EH (cell line): ENCODE measurements around the gene CBR1.

Source experiments
- DNase-seq: peaks from one replicate; pipeline ENCODE4 v3.0.0-alpha.2; 2015; ENCODE audit warnings: low read depth

Gene CBR1

DNA sequence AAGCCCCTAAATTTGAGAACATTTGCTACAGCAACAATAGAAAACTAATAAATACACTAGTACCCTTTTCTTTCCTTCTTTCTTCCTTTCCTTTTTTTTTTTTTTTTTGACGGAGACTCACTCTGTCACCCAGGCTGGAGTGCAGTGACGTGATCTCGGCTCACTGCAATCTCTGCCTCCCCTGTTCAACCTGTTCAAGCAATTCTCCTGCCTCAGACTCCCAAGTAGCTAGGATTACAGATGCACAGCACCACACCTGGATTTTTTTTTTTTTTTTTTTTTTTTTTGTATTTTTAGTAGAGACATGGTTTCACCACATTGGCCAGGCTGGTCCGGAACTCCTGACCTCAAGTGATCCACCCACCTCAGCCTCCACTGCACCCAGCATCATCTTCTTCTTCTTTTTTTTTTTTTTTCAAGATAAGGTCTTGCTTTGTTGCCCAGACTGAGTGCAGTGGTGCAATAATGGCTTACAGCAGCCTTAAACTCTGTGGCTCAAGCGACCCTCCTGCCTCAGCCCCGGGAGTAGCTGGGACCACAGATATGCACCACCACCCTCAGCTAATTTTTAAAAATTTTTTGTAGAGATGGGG, 45.4 kb downstream of the CBR1 start:
- DNase-seq = no peak

DNA sequence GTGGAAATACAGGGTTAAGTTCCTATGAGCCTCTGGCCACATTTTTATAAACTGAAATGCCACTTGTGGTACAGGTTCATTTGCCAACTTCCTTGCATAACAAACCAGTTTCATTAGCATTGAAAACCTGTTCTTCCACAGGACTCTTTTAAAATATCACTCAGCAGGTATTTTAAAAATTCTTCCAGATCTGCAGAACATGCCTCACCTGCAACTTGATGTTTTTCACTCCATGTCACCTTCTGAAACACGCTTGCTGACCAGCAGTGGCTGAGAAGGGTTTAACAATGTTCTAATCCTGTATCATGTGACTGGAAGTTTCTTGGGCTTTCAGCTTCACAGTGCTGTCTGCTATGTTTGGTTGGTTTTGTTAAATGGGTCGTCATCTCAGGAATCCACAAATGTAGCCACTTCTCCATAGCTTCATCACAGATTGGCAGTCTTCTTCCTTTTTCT, 47.5 kb downstream of the CBR1 start:
- no peak for DNase-seq

DNA sequence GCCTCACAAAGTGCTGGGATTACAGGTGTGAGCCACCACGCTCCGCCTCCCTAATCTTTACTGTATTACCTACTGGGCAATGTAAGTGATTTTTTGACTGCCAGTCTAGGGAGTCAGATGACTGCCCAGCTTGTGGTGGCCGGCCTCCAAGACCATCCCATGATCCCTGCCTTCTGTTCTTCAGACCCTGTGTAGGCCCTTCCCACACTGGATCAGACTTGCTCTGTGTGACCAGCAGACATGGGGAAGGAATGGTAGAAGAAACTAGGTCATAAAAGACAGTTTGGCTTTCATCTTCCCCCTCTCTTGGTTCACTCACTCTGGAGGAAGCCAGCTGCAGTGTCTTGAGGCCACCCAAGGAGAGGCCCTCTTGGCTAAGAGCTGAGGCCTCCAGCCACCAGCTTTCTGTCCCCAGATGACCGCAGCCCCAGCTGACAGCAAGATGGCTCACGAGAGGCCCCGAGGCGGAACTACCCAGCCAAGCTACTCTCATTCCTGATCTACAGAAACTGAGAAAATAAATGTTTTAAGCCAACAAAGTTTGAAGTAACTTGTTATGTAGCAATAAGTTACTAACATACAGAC, 50.6 kb downstream of the CBR1 start:
- DNase-seq = peak; percentile 67
